Panc1 (cell line): ENCODE results near the gene ARFIP2. TPM values are rescaled to one million over a fixed set of nuclear protein-coding genes. Genes with fewer than 3 reads are reported as not detected.

Experiments
- ATAC-seq: fragments of 200-7000 bp; cut with Tn5 transposase; 2 replicates; pipeline ENCODE4 v1.9.1; 2020; ENCODE audit warnings: mild to moderate bottlenecking, moderate library complexity
- BruUV-seq: library from RNA; stranded (reverse); fragments of 400-500 nt; replicated peaks from 2 replicates; lab custom pipeline; 2021; lab: Mats Ljungman, UMichigan
- CTCF ChIA-PET: fragments of 300-600 bp; sonication (Branson Sonifier 250); formaldehyde crosslinking; loops from one replicate; lab custom pipeline; 2022; ENCODE audit warnings: antibody characterized with exemption; lab: Charles Lee
- POLR2A ChIA-PET: fragments of 300-600 bp; sonication (Branson Sonifier 250); formaldehyde crosslinking; loops from one replicate; lab custom pipeline; 2022; ENCODE audit warnings: antibody characterized with exemption; lab: Charles Lee
- DNase-seq: peaks from one replicate; pipeline ENCODE4 v3.0.0-alpha.2; 2010; ENCODE audit warnings: low read depth, low spot score
- H3K27ac ChIP-seq: 2 replicates; pipeline ENCODE4 v1.5.1; 2011; ENCODE audit warnings: mild to moderate bottlenecking, low read length, inconsistent platforms
- H3K27me3 ChIP-seq: fragments of 200-500 bp; sonication (Bioruptor generic); 2 replicates; pipeline ENCODE4 v1.6.0; 2014; ENCODE audit warnings: low read length, inconsistent platforms; ENCODE audit not compliant: control insufficient read depth, insufficient read depth
- H3K36me3 ChIP-seq: fragments of 200-500 bp; sonication (Bioruptor generic); 2 replicates; pipeline ENCODE4 v1.5.1; 2014; ENCODE audit warnings: inconsistent platforms, mild to moderate bottlenecking, low read length, moderate library complexity; ENCODE audit not compliant: control insufficient read depth, insufficient read depth
- H3K4me1 ChIP-seq: 2 replicates; pipeline ENCODE4 v1.5.1; 2011; ENCODE audit warnings: inconsistent platforms, mild to moderate bottlenecking, low read length, moderate library complexity; ENCODE audit not compliant: control insufficient read depth, insufficient read depth
- H3K4me3 ChIP-seq, 2 experiments: 2 replicates each; pipeline ENCODE4 v1.5.1; 2011 to 2012; ENCODE audit warnings: low read depth in 2 of 2, low read length in 2 of 2, mild to moderate bottlenecking in 2 of 2, inconsistent platforms in 1 of 2, moderate library complexity in 1 of 2
- H3K9me3 ChIP-seq: fragments of 200-500 bp; sonication (Bioruptor generic); 2 replicates; pipeline ENCODE4 v1.5.1; 2014; ENCODE audit warnings: low read depth, mild to moderate bottlenecking, inconsistent platforms, low read length, moderate library complexity; ENCODE audit not compliant: control insufficient read depth, insufficient read depth
- POLR2AphosphoS5 ChIP-seq: IDR thresholded peaks from 2 replicates; pipeline ENCODE4 v1.6.1; 2012; ENCODE audit warnings: mild to moderate bottlenecking, low read depth, low read length, moderate library complexity
- SIN3A ChIP-seq: IDR thresholded peaks from 2 replicates; pipeline ENCODE4 v1.6.1; 2012; ENCODE audit warnings: low read depth, mild to moderate bottlenecking, low read length, moderate library complexity, borderline replicate concordance; ENCODE audit not compliant: insufficient read depth
- TCF7L2 ChIP-seq: IDR thresholded peaks from 2 replicates; pipeline ENCODE4 v1.6.1; 2011; ENCODE audit warnings: mild to moderate bottlenecking, low read depth, low read length, inconsistent platforms
- in situ Hi-C: cut with HindIII; loops from 2 replicates; pipeline ENCODE4 v1.10.0; 2016; ENCODE audit warnings: low sequenced_read_pairs, low pct_unique_long_range_greater_than_20kb
- intact Hi-C: fragments of 100-400 bp; cut with micrococcal nuclease; formaldehyde crosslinking; loops from one replicate; pipeline ENCODE4 v1.10.0; 2022; ENCODE audit not compliant: unreplicated experiment
- total RNA-seq: library from RNA; stranded (reverse); gene quantifications from one replicate; pipeline ENCODE4 v1.2.1, GENCODE V29; 2021; ENCODE audit not compliant: unreplicated experiment
- TF ChIP-seq, protein P1 (sequence below), 2 experiments: IDR thresholded peaks; 2 replicates each; pipeline ENCODE4 v1.6.1; 2011 to 2012; ENCODE audit warnings: low read depth in 2 of 2, control low read depth in 1 of 2, low read length in 1 of 2, mild to moderate bottlenecking in 1 of 2, moderate library complexity in 1 of 2; ENCODE audit not compliant: insufficient read depth in 1 of 2
- TF ChIP-seq, protein P2 (sequence below): fragments of 450-650 bp; IDR thresholded peaks from 2 replicates; pipeline ENCODE4 v1.5.1; 2017; ENCODE audit warnings: mild to moderate bottlenecking

Gene ARFIP2
- total RNA-seq, 1 experiment from 2014 or later = 116 TPM

DNA sequence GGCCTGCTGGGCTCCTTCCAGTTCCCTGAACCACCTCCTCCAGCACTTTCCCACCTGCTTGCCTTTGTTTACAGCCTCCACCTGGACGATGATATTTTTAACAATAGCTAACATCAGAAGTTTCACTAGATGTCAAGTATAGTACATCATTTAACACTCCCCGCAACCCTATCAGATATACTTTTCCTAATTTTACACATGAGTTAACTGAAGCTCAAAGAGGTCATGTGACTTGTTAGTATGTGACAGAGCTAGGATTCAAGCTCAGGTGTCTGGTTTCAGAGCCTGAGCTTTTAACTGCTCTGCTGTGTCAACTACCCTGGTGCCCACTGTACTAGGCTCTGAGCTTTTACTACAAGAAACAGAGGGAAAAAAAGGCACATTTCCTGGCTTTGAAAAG is 26.1 kb downstream of the ARFIP2 start:
- no peak overlapping the region for H3K4me3 ChIP-seq
- BruUV-seq = no TSS peak
- H3K9me3 ChIP-seq = no peaks in the 10 kb centered on the region
- no peaks in the 10 kb centered on the region; the same call in 1 of the 2 replicates for H3K36me3 ChIP-seq
- intact Hi-C loops (no loop called here), in situ Hi-C loops (no loop called here)
- CTCF ChIA-PET = no interaction called here
- ATAC-seq (no peak), DNase-seq (no peak)
- no peaks in the 10 kb centered on the region for H3K27me3 ChIP-seq
- POLR2A ChIA-PET = interaction anchor here (0.9 kb wide), 1 partner anchor 10 kb away, joined by 3 read pairs; no protein-coding TSS in a partner anchor
- H3K27ac ChIP-seq = no peak overlapping the region
- no peak for TF ChIP-seq TCF7L2
- TF ChIP-seq SIN3A = no peak
- TF ChIP-seq, protein P1, sequence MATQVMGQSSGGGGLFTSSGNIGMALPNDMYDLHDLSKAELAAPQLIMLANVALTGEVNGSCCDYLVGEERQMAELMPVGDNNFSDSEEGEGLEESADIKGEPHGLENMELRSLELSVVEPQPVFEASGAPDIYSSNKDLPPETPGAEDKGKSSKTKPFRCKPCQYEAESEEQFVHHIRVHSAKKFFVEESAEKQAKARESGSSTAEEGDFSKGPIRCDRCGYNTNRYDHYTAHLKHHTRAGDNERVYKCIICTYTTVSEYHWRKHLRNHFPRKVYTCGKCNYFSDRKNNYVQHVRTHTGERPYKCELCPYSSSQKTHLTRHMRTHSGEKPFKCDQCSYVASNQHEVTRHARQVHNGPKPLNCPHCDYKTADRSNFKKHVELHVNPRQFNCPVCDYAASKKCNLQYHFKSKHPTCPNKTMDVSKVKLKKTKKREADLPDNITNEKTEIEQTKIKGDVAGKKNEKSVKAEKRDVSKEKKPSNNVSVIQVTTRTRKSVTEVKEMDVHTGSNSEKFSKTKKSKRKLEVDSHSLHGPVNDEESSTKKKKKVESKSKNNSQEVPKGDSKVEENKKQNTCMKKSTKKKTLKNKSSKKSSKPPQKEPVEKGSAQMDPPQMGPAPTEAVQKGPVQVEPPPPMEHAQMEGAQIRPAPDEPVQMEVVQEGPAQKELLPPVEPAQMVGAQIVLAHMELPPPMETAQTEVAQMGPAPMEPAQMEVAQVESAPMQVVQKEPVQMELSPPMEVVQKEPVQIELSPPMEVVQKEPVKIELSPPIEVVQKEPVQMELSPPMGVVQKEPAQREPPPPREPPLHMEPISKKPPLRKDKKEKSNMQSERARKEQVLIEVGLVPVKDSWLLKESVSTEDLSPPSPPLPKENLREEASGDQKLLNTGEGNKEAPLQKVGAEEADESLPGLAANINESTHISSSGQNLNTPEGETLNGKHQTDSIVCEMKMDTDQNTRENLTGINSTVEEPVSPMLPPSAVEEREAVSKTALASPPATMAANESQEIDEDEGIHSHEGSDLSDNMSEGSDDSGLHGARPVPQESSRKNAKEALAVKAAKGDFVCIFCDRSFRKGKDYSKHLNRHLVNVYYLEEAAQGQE (IDR thresholded peaks at IDR 0.05; ENCODE audit: insufficient read depth in 1 of 2, low read depth in 2 of 2, low read length in 1 of 2) = no peak
- no peak for TF ChIP-seq POLR2AphosphoS5
- TF ChIP-seq, protein P2, sequence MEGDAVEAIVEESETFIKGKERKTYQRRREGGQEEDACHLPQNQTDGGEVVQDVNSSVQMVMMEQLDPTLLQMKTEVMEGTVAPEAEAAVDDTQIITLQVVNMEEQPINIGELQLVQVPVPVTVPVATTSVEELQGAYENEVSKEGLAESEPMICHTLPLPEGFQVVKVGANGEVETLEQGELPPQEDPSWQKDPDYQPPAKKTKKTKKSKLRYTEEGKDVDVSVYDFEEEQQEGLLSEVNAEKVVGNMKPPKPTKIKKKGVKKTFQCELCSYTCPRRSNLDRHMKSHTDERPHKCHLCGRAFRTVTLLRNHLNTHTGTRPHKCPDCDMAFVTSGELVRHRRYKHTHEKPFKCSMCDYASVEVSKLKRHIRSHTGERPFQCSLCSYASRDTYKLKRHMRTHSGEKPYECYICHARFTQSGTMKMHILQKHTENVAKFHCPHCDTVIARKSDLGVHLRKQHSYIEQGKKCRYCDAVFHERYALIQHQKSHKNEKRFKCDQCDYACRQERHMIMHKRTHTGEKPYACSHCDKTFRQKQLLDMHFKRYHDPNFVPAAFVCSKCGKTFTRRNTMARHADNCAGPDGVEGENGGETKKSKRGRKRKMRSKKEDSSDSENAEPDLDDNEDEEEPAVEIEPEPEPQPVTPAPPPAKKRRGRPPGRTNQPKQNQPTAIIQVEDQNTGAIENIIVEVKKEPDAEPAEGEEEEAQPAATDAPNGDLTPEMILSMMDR = no peak
- H3K4me1 ChIP-seq = no peaks in the 10 kb centered on the region

- H3K27me3 ChIP-seq = no peaks in the 10 kb centered on the region
- no peak for TF ChIP-seq TCF7L2
- TF ChIP-seq, protein P2 = no peak
- no peak for TF ChIP-seq POLR2AphosphoS5
- TF ChIP-seq SIN3A = no peak
- TF ChIP-seq, protein P1 (IDR thresholded peaks at IDR 0.05; ENCODE audit: insufficient read depth in 1 of 2, low read depth in 2 of 2, low read length in 1 of 2) = no peak
- no peak overlapping the region for H3K4me3 ChIP-seq
- intact Hi-C loops = no loop called here
- H3K36me3 ChIP-seq = no peaks in the 10 kb centered on the region; the same call in 1 of the 2 replicates
- no peak overlapping the region for H3K27ac ChIP-seq
- no peaks in the 10 kb centered on the region for H3K9me3 ChIP-seq
- ChIA-PET CTCF (interaction anchor here (1.0 kb wide), 2 partner anchors 10 to 74 kb away, joined by 3 to 4 read pairs; no protein-coding TSS in a partner anchor), POLR2A (no interaction called here)
- no peaks in the 10 kb centered on the region for H3K4me1 ChIP-seq
- in situ Hi-C loops = no loop called here
- ATAC-seq (no peak), DNase-seq (no peak)
- no TSS peak for BruUV-seq
Measured at GRCh38 chr11:6453152-6453551, 28.0 kb downstream of the ARFIP2 start.
